HepG2 (cell line): Measurements from ENCODE around the gene CHRM2. TPM values are rescaled to one million over a fixed set of nuclear protein-coding genes. Genes with fewer than 3 reads are reported as not detected.

ENCODE experiments used
- ATAC-seq: fragments of 200-7000 bp; cut with Tn5 transposase; 3 replicates; pipeline ENCODE4 v1.9.1; 2020; ENCODE audit warnings: mild to moderate bottlenecking, moderate library complexity
- BruUV-seq: library from RNA; stranded (reverse); fragments of 400-500 nt; replicated peaks from 2 replicates; lab custom pipeline; 2021; lab: Mats Ljungman, UMichigan
- CTCF ChIA-PET: fragments of 300-600 bp; formaldehyde crosslinking; extraction: SDS; loops from one replicate; lab custom pipeline; 2021; ENCODE audit warnings: low total read pairs, inconsistent platforms, low intra/inter-chr PET ratio; lab: Yijun Ruan, JAX
- POLR2A ChIA-PET: fragments of 350-600 bp; sonication (Branson Sonifier 250); formaldehyde crosslinking; loops from one replicate; lab custom pipeline; 2020; ENCODE audit warnings: antibody characterized with exemption, inconsistent platforms; lab: Yijun Ruan, JAX
- DNase-seq: peaks from one replicate; pipeline ENCODE4 v3.0.0-alpha.2; 2015; ENCODE audit warnings: low spot score
- FAIRE-seq: peaks from 3 replicates; lab custom pipeline; 2011; peaks lifted over from hg19 to GRCh38; lab: Jason Lieb, UNC
- H2AFZ ChIP-seq: one replicate; pipeline ENCODE4 v1.6.1; 2011; ENCODE audit warnings: low read length, inconsistent platforms
- H3K27ac ChIP-seq: fragments of 300-600 bp; 3 replicates; pipeline ENCODE4 v1.8.0; 2011; ENCODE audit warnings: mixed run types, mild to moderate bottlenecking, mixed read lengths, low read length, inconsistent platforms; ENCODE audit not compliant: insufficient read depth; ENCODE audit errors: extremely low read length
- H3K27me3 ChIP-seq, 2 experiments: fragments of 200-600 bp in 1 of 2; 2 replicates in 1 of 2; 3 replicates in 1 of 2; pipeline versions ENCODE4 v1.6.0 to v1.8.0; 2011; ENCODE audit warnings: low read length in 2 of 2, mild to moderate bottlenecking in 2 of 2, moderate library complexity in 2 of 2, inconsistent platforms in 1 of 2; ENCODE audit not compliant: insufficient read depth in 2 of 2, control insufficient read depth in 1 of 2
- H3K36me3 ChIP-seq, 2 experiments: fragments of 200-600 bp in 1 of 2; replicated peaks in 1 of 2; 2 replicates in 1 of 2; 3 replicates in 1 of 2; pipeline versions ENCODE4 v1.5.1 to v1.8.0; 2011; ENCODE audit warnings: low read length in 2 of 2, inconsistent platforms in 1 of 2; ENCODE audit not compliant: insufficient read depth in 2 of 2, control insufficient read depth in 1 of 2
- H3K4me1 ChIP-seq: 2 replicates; pipeline ENCODE4 v1.5.1; 2012; ENCODE audit warnings: low read length, inconsistent platforms; ENCODE audit not compliant: insufficient read depth
- H3K4me2 ChIP-seq: 2 replicates; pipeline ENCODE4 v1.6.0; 2011; ENCODE audit warnings: low read depth, low read length, inconsistent platforms
- H3K4me3 ChIP-seq, 3 experiments: fragments of 200-600 bp in 1 of 3; sonication (generic), shearing (Covaris generic) in 1 of 3; replicated peaks in 1 of 3; 2 replicates each; pipeline ENCODE4 v1.5.1; 2011 to 2016; ENCODE audit warnings: low read length in 3 of 3, inconsistent platforms in 2 of 3, low read depth in 2 of 3, mild to moderate bottlenecking in 2 of 3, control low read depth in 1 of 3, mixed read lengths in 1 of 3; ENCODE audit not compliant: insufficient read depth in 1 of 3
- H3K79me2 ChIP-seq: one replicate; pipeline ENCODE4 v1.6.1; 2011; ENCODE audit warnings: low read length, inconsistent platforms; ENCODE audit not compliant: insufficient read depth
- H3K9ac ChIP-seq: 2 replicates; pipeline ENCODE4 v1.6.0; 2011; ENCODE audit warnings: mild to moderate bottlenecking, low read depth, low read length, inconsistent platforms; ENCODE audit not compliant: insufficient read depth
- H3K9me3 ChIP-seq: 2 replicates; pipeline ENCODE4 v1.5.1; 2012; ENCODE audit warnings: mild to moderate bottlenecking, low read length
- H4K20me1 ChIP-seq: 2 replicates; pipeline ENCODE4 v1.6.0; 2011; ENCODE audit warnings: inconsistent platforms, mild to moderate bottlenecking, low read length, moderate library complexity; ENCODE audit not compliant: insufficient read depth
- ATF3 ChIP-seq: sonication (generic); formaldehyde crosslinking; IDR thresholded peaks from 2 replicates; pipeline ENCODE4 v1.4.0; 2020; ENCODE audit warnings: missing genetic modification reagents
- CHD4 ChIP-seq: fragments of 200-600 bp; sonication (generic); IDR thresholded peaks from 2 replicates; pipeline ENCODE4 v1.7.0; 2017; ENCODE audit warnings: mild to moderate bottlenecking, low read length, borderline replicate concordance
- KLF15 ChIP-seq: sonication (generic); formaldehyde crosslinking; IDR thresholded peaks from 2 replicates; pipeline ENCODE4 v1.8.1; 2023; ENCODE audit warnings: borderline replicate concordance, mild to moderate bottlenecking, inconsistent platforms, missing genetic modification reagents, mixed read lengths
- KMT2B ChIP-seq: IDR thresholded peaks from 2 replicates; pipeline ENCODE4 v1.6.1; 2016; ENCODE audit warnings: missing genetic modification reagents, missing compliant biosample characterization
- NCOR1 ChIP-seq: fragments of 200-600 bp; sonication (generic); IDR thresholded peaks from 2 replicates; pipeline ENCODE4 v1.7.0; 2017; ENCODE audit warnings: antibody characterized with exemption, low read length, borderline replicate concordance
- TCF12 ChIP-seq, 2 experiments: fragments of 450-650 bp in 1 of 2; sonication (generic) in 1 of 2; formaldehyde crosslinking in 1 of 2; IDR thresholded peaks; 2 replicates each; pipeline versions ENCODE4 v1.6.1 to v1.8.0; 2017 to 2022; ENCODE audit warnings: antibody characterized with exemption in 1 of 2, mild to moderate bottlenecking in 1 of 2, missing genetic modification reagents in 1 of 2, moderate library complexity in 1 of 2
- ZNF460 ChIP-seq: sonication (generic); formaldehyde crosslinking; IDR thresholded peaks from 2 replicates; pipeline ENCODE4 v1.5.1; 2020; ENCODE audit warnings: missing genetic modification reagents, mild to moderate bottlenecking, borderline replicate concordance
- whole genome bisulfite sequencing: methylation state at CpG from one replicate; pipeline ENCODE4 v1.1.6; 2017; ENCODE audit warnings: low lambda C conversion rate; 5-methylcytosine and 5-hydroxymethylcytosine counted together
- in situ Hi-C: cut with HindIII; loops from 2 replicates; pipeline ENCODE4 v1.10.0; 2017; ENCODE audit warnings: low pct_unique_long_range_greater_than_20kb; ENCODE audit not compliant: extremely low pct_ligation_motif_present
- intact Hi-C: fragments of 100-400 bp; cut with micrococcal nuclease; formaldehyde crosslinking; loops from one replicate; pipeline ENCODE4 v1.10.0; 2022; ENCODE audit not compliant: unreplicated experiment
- polyA plus RNA-seq, 8 experiments: library from polyadenylated mRNA; depleted of rRNA in 3 of 8; stranded (reverse) in 7 of 8; unstranded in 1 of 8; fragments of >200 nt; fragmentation: Illumina TruSeq in 4 of 8; extraction: Trizol in 4 of 8; gene quantifications; 2 replicates each; pipeline versions ENCODE4 v1.2.1 to v1.2.3, GENCODE V29; 2011 to 2016; ENCODE audit warnings: low read depth in 4 of 8, missing spikeins in 1 of 8, mixed read lengths in 1 of 8; ENCODE audit not compliant: insufficient read depth in 1 of 8
- total RNA-seq, 5 experiments: library from RNA; depleted of rRNA; stranded (reverse); fragments of >200 nt; fragmentation: Illumina TruSeq; extraction: Trizol; gene quantifications; 2 replicates each; pipeline ENCODE4 v1.2.3, GENCODE V29; 2016; ENCODE audit warnings: low read depth in 1 of 5

Gene CHRM2
- total and polyA plus RNA-seq, 2 of the 13 experiments (the other 11 are each of a cell fraction or from before 2014, with no cell fraction given): not detected

GRCh38 chr7:136941816-136942215, 73.4 kb downstream of the CHRM2 start:
- ATAC-seq (no peak), FAIRE-seq (no peak), DNase-seq (no peak)
- intact Hi-C loops (no loop called here), in situ Hi-C loops (no loop called here)
- Histone ChIP-seq H3K27ac (no peak overlapping the region), H4K20me1 (no peaks in the 10 kb centered on the region), H3K4me1 (no peaks in the 10 kb centered on the region), H3K27me3 (no peaks in the 10 kb centered on the region), H3K9me3 (no peaks in the 10 kb centered on the region), H3K4me2 (no peak overlapping the region), H3K79me2 (no peaks in the 10 kb centered on the region), H3K36me3 (no peaks in the 10 kb centered on the region), H3K9ac (no peak overlapping the region), H2AFZ (no peak overlapping the region), H3K4me3 (no peak overlapping the region)
- ChIA-PET POLR2A (no interaction called here), CTCF (no interaction called here)
- 0% methylated on average over 1 of the region's 1 CpG for WGBS
- TF ChIP-seq NCOR1 (no peak), KMT2B (no peak), ZNF460 (no peak), ATF3 (CRISPR knock-in tag) (no peak)
- BruUV-seq: no TSS peak

- H2AFZ ChIP-seq: no peak overlapping the region
- H3K4me2 ChIP-seq: no peak overlapping the region
- H3K9ac ChIP-seq: no peak overlapping the region
- TF ChIP-seq KLF15 (CRISPR knock-in tag) (no peak), TCF12 (IDR thresholded peaks at IDR 0.05) (no peak), TCF12 (CRISPR knock-in tag; IDR thresholded peaks at IDR 0.05) (no peak), CHD4 (no peak)
- intact Hi-C loops: no loop called here
- H3K27ac ChIP-seq: no peak overlapping the region
- ChIA-PET CTCF (no interaction called here), POLR2A (no interaction called here)
- H3K36me3 ChIP-seq: no peaks in the 10 kb centered on the region
- H3K9me3 ChIP-seq: no peaks in the 10 kb centered on the region
- ATAC-seq: no peak
- FAIRE-seq: no peak
- no peak overlapping the region for H3K4me3 ChIP-seq
- DNase-seq: no peak
- H4K20me1 ChIP-seq: no peaks in the 10 kb centered on the region
- no TSS peak for BruUV-seq
- H3K4me1 ChIP-seq: no peaks in the 10 kb centered on the region
- in situ Hi-C loops: no loop called here
- no peaks in the 10 kb centered on the region for H3K27me3 ChIP-seq
- no peaks in the 10 kb centered on the region for H3K79me2 ChIP-seq
Measured at GRCh38 chr7:136942401-136942800, 73.9 kb downstream of the CHRM2 start.
